ENCODE measurements around the gene ANXA5.

GRCh38 chr4:121668368-121669162 is 28.2 kb downstream of the ANXA5 start:
- TF ChIP-seq, protein P1, sequence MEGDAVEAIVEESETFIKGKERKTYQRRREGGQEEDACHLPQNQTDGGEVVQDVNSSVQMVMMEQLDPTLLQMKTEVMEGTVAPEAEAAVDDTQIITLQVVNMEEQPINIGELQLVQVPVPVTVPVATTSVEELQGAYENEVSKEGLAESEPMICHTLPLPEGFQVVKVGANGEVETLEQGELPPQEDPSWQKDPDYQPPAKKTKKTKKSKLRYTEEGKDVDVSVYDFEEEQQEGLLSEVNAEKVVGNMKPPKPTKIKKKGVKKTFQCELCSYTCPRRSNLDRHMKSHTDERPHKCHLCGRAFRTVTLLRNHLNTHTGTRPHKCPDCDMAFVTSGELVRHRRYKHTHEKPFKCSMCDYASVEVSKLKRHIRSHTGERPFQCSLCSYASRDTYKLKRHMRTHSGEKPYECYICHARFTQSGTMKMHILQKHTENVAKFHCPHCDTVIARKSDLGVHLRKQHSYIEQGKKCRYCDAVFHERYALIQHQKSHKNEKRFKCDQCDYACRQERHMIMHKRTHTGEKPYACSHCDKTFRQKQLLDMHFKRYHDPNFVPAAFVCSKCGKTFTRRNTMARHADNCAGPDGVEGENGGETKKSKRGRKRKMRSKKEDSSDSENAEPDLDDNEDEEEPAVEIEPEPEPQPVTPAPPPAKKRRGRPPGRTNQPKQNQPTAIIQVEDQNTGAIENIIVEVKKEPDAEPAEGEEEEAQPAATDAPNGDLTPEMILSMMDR (IDR thresholded peaks at IDR 0.05; ENCODE audit: low read depth, low read length) = no peak
- no peak for TF ChIP-seq POLR2A (IDR thresholded peaks at IDR 0.05; ENCODE audit: extremely low read depth, insufficient read length)
- TF ChIP-seq, protein P2, sequence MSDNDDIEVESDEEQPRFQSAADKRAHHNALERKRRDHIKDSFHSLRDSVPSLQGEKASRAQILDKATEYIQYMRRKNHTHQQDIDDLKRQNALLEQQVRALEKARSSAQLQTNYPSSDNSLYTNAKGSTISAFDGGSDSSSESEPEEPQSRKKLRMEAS (IDR thresholded peaks at IDR 0.05; ENCODE audit: low read depth, low read length) = no peak
- TF ChIP-seq MYC (IDR thresholded peaks at IDR 0.05; ENCODE audit: low read depth, low read length) = no peak

Data from NB4 (cell line).